Measurements from ENCODE around the gene BBC3. TPM values are rescaled to one million over a fixed set of nuclear protein-coding genes. Genes with fewer than 3 reads are reported as not detected.

BBC3 gene
- total RNA-seq, 2 donors from 2014 or later = 2.5 to 2.9 TPM

DNA sequence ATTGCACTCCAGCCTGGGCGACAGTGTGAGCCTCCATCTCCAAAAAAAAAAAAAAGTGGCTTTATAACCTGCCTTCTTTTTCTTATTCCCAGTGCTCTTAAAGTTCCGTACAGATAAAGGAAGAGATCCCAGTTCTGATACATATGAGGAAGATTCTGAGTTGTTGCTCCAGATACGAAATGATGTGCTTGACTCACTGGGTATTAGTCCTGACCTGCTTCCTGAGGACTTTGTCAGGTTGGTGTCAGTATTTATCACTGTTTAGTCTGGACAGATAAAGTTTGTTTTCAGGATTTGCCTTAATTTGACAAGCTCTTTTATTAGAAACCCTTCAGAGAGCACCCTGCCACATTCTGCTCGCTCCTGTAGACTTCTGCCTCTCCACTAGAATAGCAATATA lies 33.9 kb downstream of the BBC3 start:
- no peaks in the 10 kb centered on the region for H3K4me1 ChIP-seq
- no peaks in the 10 kb centered on the region for H3K9me3 ChIP-seq
- H3K27me3 ChIP-seq = no peaks in the 10 kb centered on the region
- peaks cover 18% of the 10 kb centered on the region for H3K36me3 ChIP-seq
- no peak overlapping the region for H3K4me3 ChIP-seq
- TF ChIP-seq, protein P1, sequence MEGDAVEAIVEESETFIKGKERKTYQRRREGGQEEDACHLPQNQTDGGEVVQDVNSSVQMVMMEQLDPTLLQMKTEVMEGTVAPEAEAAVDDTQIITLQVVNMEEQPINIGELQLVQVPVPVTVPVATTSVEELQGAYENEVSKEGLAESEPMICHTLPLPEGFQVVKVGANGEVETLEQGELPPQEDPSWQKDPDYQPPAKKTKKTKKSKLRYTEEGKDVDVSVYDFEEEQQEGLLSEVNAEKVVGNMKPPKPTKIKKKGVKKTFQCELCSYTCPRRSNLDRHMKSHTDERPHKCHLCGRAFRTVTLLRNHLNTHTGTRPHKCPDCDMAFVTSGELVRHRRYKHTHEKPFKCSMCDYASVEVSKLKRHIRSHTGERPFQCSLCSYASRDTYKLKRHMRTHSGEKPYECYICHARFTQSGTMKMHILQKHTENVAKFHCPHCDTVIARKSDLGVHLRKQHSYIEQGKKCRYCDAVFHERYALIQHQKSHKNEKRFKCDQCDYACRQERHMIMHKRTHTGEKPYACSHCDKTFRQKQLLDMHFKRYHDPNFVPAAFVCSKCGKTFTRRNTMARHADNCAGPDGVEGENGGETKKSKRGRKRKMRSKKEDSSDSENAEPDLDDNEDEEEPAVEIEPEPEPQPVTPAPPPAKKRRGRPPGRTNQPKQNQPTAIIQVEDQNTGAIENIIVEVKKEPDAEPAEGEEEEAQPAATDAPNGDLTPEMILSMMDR (IDR thresholded peaks at IDR 0.05) = no peak
- no peak overlapping the region for H3K27ac ChIP-seq
- no peak for DNase-seq (ENCODE audit: low spot score)

DNA sequence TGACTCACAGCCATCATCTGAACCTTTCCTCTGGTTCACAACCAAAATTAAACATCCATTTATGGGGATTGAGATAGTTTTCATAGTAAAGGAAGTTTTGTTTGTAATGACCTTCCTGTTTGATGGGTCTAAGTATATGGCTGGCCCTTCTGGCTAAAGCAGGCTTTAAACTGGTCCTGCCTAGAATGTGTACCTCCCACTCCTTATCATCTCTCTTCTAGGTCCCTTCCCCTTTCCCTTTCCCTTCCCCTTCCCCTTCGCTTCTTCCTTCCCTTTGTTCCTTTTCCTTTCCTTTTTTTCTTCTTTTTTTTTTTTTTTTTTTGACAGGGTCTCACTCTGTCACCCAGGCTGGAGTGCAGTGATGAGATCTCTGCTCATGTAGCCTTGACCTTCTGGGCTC lies 35.6 kb downstream of the BBC3 start:
- DNase-seq (ENCODE audit: low spot score) = no peak
- TF ChIP-seq, protein P1 (IDR thresholded peaks at IDR 0.05) = no peak
- Histone ChIP-seq H3K27me3 (no peaks in the 10 kb centered on the region), H3K36me3 (peaks cover 18% of the 10 kb centered on the region), H3K4me1 (peaks cover 0 to 11% of the 10 kb centered on the region in 2 donors), H3K9me3 (no peaks in the 10 kb centered on the region), H3K4me3 (no peak overlapping the region), H3K27ac (no peak overlapping the region)

DNA sequence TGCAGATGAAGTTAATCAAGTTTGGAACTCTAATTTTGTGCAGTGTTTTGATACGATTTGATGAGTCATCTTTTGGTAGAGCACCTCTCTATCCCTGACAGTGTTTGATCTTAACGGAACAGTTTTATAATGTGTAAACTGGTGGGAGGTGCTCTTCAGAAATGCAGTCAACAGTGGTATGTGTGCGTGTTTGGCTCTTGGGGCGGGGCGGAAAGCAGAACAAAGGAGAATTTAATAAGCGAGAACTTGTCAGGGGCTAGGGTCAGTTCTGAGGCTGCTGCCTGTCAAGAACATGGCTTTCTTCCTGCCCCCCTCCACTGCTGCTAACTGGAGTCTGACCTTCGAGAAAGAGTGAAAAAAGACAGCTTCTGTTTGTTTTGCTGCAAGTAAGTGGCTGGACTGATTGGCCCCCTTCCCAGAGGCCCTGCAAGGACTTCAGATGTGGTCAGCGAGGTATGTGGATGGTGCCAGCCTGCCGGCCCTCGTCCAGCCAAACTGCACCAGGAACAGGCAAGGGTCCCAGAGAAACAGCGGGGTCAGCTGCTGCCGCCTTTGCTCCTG lies 40.8 kb downstream of the BBC3 start:
- no peak for DNase-seq (ENCODE audit: low spot score)
- no peaks in the 10 kb centered on the region for H3K36me3 ChIP-seq
- no peaks in the 10 kb centered on the region for H3K9me3 ChIP-seq
- peaks cover 0 to 43% of the 10 kb centered on the region in 2 donors for H3K4me1 ChIP-seq
- peak overlapping the region; percentile 43 to 68 for H3K27ac ChIP-seq
- no peaks in the 10 kb centered on the region for H3K27me3 ChIP-seq
- no peak overlapping the region for H3K4me3 ChIP-seq
- TF ChIP-seq, protein P1 (IDR thresholded peaks at IDR 0.05) = no peak

DNA sequence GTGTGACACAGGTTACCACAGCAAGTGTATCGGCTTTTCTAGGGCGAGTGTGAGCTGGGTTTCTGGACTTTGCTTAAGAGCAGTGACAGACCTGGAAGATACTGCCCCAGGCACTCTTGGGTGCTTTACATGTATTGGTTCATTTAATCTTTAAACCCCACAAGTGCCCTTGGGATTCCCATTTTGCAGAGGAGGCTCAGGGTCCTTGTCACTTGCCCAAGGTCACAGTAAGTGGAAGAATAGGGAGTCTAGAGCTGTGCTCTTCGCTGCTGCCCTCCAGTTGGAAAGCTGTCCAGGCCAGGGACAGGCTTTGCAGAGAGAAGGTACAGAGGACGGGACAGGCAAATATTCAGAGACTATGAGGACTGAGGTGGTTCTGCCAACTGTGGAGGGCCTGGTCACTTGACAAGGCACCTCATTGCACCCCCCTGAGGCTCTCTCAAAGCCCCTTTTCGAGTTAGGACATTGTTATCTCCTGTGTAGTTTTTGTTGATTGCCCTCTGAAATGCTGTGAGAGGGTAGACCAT lies 42.4 kb downstream of the BBC3 start:
- Histone ChIP-seq H3K9me3 (no peaks in the 10 kb centered on the region), H3K27me3 (no peaks in the 10 kb centered on the region), H3K27ac (peak overlapping the region in 1 of 2 donors; percentile 10), H3K36me3 (no peaks in the 10 kb centered on the region), H3K4me1 (peaks cover 0 to 43% of the 10 kb centered on the region in 2 donors), H3K4me3 (no peak overlapping the region)
- TF ChIP-seq, protein P1 (IDR thresholded peaks at IDR 0.05) = no peak
- no peak for DNase-seq (ENCODE audit: low spot score)

DNA sequence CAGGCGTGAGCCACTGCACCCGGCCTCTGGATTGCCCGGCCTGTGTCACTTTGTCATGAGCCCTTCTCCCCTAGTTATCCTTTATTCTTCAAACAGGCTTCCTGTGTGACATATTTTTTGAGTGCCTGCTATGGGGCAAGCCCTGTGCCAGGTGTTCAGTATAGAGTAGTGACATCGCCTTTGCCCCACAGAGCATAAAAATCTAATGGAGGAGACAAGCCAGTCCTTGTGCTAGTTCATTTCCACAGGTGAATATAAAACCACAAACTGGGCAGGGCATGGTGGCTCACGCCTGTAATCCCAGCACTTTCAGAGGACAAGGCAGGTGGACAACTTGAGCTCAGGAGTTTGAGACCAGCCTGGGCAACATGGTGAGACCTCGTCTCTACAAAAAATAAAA lies 43.2 kb downstream of the BBC3 start:
- Histone ChIP-seq H3K4me3 (no peak overlapping the region), H3K4me1 (peaks cover 0 to 50% of the 10 kb centered on the region in 2 donors), H3K27me3 (no peaks in the 10 kb centered on the region), H3K9me3 (no peaks in the 10 kb centered on the region), H3K36me3 (no peaks in the 10 kb centered on the region), H3K27ac (peak overlapping the region; percentile 10 to 68)
- TF ChIP-seq, protein P1 (IDR thresholded peaks at IDR 0.05) = no peak
- no peak for DNase-seq (ENCODE audit: low spot score)

DNA sequence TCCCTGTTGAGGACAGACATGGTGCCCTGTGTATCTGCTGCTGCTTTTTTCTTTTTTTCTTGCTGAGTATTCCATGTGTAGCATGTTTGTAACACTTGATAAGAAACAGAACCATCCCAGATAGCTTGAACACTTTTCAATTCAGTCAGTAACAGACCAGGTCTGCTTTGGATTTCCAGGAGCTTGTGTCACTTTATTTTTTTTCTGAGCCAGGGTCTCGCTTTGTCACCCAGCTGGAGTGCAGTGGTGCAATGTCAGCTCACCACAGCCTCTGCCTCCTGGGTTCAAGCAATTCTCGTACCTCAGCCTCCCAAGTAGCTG lies 43.7 kb downstream of the BBC3 start:
- no peak overlapping the region for H3K4me3 ChIP-seq
- TF ChIP-seq, protein P1 (IDR thresholded peaks at IDR 0.05) = no peak
- H3K27ac ChIP-seq = peak overlapping the region; percentile 1 to 68
- DNase-seq (ENCODE audit: low spot score) = no peak
- H3K36me3 ChIP-seq = no peaks in the 10 kb centered on the region
- peaks cover 0 to 55% of the 10 kb centered on the region in 2 donors for H3K4me1 ChIP-seq
- H3K9me3 ChIP-seq = no peaks in the 10 kb centered on the region
- H3K27me3 ChIP-seq = no peaks in the 10 kb centered on the region

Measured in right atrium auricular region (tissue), 2 donors.